Limb (tissue), 2 donors: Measurements from ENCODE around the gene SLIT1.
A peak's percentile ranks its signal among the peaks of the same experiment; 100 is the strongest.

Source experiments
- DNase-seq, 2 donors: peaks; one replicate each; pipeline ENCODE4 v3.0.0-alpha.2; 2016; ENCODE audit errors: extremely low spot score in 2 of 2

Gene SLIT1

GRCh38 chr10:97173036-97173435 is 12.7 kb downstream of the SLIT1 start:
- peak in 1 of 2 donors; percentile 3 for DNase-seq

DNA sequence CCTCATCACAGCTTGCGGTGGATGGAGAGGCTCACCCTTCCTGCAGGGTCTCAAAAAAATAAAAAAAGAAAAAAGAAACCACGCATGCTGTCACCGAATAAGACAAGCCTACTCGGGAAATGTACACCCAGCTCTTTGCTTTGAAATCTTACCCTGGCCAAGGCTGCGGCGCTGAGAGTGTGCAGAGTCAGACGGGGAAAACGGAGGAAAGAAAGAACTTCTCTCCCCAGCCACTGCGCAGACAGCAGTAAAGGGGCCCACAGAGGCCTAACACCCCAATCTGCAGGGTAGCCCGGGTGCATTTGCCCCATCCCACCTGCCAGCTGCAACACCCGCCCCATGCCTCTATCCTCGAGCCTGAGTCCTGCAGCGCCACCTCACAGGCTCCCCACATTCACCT is 14.8 kb downstream of the SLIT1 start:
- DNase-seq = peak in 1 of 2 donors; percentile 48

DNA sequence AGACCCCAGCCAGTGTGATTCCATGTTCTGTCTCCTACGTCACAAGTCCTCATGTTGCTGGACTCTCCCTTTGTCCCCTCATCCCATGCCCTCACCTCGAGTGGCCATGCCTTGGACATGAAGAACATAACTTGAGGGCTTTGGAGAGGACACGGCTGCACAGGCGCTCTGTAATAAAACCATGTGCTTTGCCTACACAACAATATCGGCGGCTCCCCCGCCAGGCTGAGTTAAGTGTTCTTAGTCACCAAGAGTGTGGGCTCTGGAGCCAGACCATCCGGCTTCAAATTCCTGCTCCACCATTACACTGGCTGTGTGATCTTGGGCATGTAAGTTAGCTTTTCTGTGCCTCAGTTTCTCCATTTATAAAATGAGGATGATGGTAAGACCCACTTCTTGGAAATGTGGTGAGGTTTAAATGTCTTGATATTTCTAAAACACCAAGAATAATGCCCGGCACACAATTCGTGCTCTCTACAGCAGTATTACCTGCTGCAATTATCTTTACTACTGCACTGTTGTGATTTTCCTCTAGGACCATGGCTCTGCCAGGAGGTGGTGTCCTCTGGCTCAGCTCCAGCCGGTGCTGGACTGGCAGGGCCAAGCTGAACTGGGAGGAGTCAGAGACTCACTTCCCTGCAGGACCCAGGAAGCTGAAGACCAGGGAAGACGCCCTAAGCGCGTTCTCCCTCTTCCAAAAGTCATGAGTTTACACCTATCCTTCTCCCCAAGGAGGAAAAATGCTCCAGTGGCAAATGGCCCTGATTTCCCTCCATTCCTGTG is 15.7 kb downstream of the SLIT1 start:
- DNase-seq = peak in 1 of 2 donors; percentile 17

GRCh38 chr10:97169063-97169462 is 16.7 kb downstream of the SLIT1 start:
- DNase-seq = no peak

DNA sequence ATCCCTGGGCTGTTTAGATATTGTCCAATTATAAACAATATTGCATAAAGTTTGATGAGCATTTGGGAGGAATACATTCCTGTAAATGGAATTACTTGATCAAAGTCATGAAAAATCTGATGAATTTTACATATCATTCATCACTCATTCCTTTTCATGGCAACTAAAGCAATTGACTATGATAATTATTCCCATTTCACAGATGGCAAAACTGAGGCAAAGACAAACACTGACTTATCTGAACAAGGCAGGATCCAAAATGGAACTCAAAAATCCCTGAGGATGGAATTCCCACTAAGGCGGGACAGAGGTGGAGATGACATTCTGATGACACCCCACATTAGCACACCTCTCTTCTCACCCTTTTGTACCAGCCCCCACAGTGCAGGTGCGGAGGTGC is 17.1 kb downstream of the SLIT1 start:
- DNase-seq = no peak

GRCh38 chr10:97165499-97165898 is 20.3 kb downstream of the SLIT1 start:
- no peak for DNase-seq

DNA sequence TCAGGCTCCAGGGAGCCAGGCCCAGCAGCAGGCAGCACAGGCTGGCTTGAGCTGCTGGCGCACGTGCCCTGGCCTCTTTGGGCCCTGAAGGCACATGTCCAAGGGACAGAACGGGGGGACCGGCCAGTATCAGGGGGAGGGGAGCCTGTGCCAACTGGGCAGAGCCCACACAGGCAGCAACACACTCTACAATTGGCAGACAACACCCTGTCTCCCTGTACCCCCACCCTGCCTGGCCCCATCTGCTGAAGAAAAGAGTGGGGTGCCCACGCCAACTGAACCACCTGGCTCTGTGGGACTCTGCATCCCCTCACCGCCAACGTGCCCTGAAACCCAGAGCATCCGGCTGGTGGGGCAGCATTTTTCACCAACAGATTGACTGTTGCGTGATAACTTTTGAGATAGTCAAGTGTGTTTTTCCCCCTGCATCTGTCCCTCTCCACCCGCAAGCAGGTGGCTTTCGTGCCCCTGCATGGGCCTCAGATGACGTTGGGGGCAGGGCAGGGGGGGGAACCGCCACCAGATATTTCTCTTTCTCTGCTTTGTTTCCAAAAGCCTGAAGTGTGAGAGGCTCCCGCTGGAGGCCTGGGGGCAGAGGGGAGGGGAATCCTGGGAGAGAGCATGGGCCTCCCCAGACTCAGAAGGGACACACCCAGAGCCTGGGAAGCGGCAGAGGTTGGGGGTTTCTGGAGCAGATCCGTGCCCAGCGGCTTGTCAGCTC is 21.8 kb downstream of the SLIT1 start:
- no peak for DNase-seq

DNA sequence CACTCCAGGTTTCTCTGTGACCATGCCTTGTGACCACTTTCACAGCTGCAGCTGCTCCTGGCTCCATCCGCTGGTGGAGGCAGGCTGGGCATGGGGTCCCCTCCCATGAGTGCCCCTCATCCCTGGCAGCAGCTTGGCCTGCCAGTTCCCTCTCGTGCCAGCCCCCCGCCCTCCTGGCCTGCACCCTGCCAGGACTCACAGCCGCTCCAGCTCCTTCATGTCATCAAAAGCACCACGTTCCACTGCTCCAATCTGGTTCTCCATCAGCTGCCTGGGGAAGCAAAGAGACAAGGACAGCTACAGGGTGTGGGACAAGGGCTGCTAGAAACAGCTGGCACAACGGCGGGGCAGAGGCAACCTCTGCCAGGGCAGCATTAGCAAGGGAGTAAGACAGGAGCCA is 22.6 kb downstream of the SLIT1 start:
- no peak for DNase-seq

GRCh38 chr10:97159646-97160305 is 26.0 kb downstream of the SLIT1 start:
- DNase-seq = no peak

- DNase-seq = no peak
These were observed 28.1 kb downstream of the SLIT1 start for GRCh38 chr10:97157578-97158095.

- DNase-seq = no peak
These were observed 31.0 kb downstream of the SLIT1 start for GRCh38 chr10:97154781-97155180.

DNA sequence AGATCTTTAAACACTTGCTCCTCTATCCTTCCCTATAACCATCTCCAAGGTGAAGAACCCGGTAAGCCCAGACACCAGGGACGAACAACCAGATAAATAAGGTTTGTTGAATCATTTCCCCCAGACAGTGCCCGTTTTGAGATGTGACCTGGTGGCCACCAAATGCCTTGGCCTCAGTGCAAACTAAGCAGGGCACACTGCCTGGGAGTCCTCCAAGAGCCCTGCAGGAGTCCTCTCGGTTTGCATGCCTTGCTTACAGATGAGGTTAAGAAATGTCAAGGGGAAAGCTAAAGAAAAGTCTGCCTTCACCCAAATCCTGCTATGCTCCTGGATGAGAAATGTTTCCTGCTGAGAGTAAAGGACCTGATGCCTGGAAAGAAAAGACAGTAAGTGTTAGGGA is 31.6 kb downstream of the SLIT1 start:
- no peak for DNase-seq

DNA sequence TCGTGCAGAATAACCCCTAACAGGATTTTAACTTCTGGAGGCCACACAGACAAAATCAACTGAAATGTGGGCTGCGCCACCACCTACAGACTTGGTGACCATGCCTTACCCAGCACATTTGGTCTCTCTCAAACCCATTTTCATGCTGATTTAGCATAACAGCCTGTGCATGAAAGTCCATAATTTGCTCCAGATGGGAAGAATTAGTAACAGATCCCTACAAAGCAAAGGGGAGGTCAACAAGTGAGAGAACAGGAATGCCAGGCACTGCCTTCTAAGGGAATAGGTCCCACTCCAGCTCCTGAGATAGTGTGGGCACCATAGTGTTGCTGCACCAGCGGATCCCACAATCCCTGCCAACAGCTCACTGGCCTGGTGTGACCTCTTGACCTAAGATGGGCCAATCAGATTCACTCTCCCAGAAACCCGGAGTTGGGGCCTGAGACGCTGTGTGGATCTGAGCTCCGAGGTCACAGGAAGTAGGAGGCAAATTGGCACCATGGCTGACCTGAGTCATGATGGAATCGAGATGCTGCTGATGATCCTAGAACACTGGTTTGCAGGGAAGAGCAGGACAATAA is 32.4 kb downstream of the SLIT1 start:
- DNase-seq = no peak

DNA sequence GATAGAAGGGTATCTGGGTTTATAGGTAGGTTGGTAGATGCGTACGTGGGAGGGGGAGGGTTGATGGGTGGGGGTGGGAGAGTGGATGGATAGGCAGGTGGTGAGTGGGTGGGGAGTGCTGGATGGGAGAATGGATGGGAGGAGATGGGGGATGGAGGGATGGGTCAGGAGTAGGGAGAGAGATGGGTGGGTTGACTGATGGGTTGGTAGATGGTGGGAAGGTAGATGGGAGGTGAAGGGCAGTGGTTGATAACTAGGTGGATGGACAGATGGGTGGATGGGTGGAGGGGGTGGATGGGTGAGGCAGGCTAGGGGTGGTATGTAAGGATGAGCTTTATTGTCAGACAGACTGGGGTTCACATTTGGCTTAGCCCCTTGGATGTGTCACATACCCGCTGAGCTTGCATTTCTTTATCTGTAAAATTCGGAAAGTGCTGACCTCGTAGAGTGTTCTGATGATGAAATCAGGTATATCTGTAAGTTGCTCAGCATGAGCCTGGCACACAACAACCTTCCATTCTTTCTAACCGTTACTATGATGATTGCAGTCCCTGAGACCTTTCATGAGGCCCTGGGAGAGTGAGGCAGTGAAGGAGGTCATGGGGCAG is 34.3 kb downstream of the SLIT1 start:
- no peak for DNase-seq

DNA sequence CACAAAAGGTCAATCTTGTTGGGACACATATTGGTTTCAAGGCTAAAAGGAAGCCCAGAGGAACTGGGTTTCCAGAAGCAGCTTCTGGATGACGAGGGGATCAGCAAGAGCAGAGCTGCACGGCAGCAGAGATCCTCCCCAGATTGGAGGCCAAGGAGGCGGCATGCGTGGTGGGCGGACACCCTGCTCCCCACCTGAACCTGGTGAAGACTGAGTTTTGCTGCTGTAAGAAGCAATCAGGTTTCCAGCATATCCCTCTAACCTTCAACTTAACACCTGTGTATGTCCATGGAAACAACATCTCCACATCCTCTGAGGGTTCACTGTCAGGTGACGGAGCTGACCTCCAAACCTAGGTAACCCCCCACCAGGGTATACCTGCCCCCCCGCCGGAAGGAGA is 35.1 kb downstream of the SLIT1 start:
- DNase-seq = no peak

DNA sequence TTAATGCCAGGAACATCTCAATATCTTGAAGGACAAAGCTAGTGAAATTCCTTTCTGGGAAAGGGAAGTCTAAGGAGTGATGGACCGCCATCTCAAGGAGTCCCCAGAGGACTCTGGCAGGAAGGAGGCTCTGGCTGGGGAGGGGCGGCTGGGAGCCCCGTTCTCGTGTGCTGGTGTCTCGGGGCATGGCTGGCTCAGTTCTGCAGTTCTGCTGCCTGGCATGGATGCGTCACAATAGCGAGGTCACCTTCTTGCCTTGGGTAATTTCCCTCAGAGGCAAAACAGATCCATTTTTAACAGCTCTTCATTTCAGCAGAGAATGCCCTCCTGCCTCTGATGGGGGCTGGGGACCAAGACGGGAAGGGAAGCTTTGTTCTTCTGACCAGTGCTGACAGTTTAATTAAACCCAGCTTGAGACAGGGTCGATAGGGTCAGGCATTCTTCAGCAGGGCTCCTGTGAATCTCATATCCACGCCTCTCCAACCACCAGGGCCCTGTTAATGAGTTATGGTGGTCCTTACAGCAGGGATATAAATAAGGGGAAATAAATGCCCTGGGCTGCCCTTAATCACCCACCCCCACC is 35.7 kb downstream of the SLIT1 start:
- DNase-seq = peak in 1 of 2 donors; percentile 20

DNA sequence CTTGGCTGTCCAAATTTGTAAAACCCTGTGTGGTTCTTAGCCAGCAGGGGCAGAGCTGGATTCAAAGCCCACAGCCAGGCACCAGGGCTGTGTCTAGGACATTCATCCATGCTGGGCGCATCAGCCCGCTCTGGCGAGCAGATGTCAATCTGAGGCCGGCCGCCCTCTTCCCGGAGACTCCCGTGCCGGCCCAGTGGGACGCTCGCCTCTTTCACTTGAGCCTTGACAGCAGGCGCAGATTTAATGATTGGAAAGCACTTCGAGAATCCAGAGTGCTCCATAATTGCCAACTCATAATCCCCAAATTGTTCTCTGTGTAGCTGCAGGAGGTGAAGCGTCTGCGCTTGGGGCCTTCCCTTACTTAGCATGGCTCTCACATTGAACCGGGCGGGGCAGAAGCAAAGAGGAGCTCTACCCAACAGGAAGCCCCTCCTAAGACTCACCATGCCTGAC is 36.7 kb downstream of the SLIT1 start:
- no peak for DNase-seq

DNA sequence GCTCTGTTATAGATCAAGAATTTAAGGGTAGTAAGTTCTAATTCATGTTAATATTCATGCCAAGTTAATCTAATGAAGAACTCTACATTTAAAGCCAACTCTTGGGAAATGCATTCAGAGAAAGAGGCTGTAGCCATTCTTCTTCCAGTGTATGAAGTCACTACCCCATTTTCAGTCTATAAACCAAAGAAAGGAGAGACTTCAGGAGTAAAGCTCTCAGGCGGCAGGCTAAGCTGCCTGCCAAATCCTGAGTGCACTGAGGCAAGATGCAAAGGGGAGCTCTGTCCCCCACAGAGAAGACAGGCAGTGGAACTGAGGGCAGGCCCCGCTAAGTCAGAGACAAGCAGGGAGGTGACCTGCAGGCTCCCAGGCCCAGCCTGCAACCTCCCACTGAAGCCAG is 41.5 kb downstream of the SLIT1 start:
- DNase-seq = no peak

GRCh38 chr10:97142834-97143233 is 42.9 kb downstream of the SLIT1 start:
- DNase-seq = no peak

GRCh38 chr10:97140902-97141745 is 44.6 kb downstream of the SLIT1 start:
- DNase-seq = peak in 1 of 2 donors; percentile 63
